GM23338 (cell line): ENCODE measurements around the gene C22orf23. TPM values are rescaled to one million over a fixed set of nuclear protein-coding genes. Genes with fewer than 3 reads are reported as not detected.
A peak's percentile ranks its signal among the peaks of the same experiment; 100 is the strongest.

ENCODE experiments used
- ATAC-seq: fragments of 200-7000 bp; cut with Tn5 transposase; 3 replicates; pipeline ENCODE4 v1.9.1; 2020
- DNase-seq: peaks from one replicate; pipeline ENCODE4 v3.0.0-alpha.2; 2015; ENCODE audit warnings: low spot score
- H2AFZ ChIP-seq: fragments of 200-600 bp; sonication (generic); 2 replicates; pipeline ENCODE4 v1.8.0; 2016; ENCODE audit warnings: antibody characterized with exemption, mild to moderate bottlenecking, moderate library complexity
- H3F3A ChIP-seq: fragments of 200-600 bp; sonication (generic); replicated peaks from 2 replicates; pipeline ENCODE4 v1.8.0; 2017; ENCODE audit warnings: antibody characterized with exemption, mixed run types, low read depth
- H3K27ac ChIP-seq: fragments of 200-600 bp; sonication (generic); 2 replicates; pipeline ENCODE4 v1.6.1; 2016; ENCODE audit warnings: low read depth
- H3K27me3 ChIP-seq: fragments of 200-600 bp; sonication (generic); 2 replicates; pipeline ENCODE4 v1.8.0; 2016; ENCODE audit warnings: mild to moderate bottlenecking, mixed run types, moderate library complexity; ENCODE audit not compliant: insufficient read depth
- H3K36me3 ChIP-seq: fragments of 200-600 bp; sonication (generic); 2 replicates; pipeline ENCODE4 v1.8.0; 2016; ENCODE audit warnings: mild to moderate bottlenecking; ENCODE audit not compliant: insufficient read depth
- H3K4me1 ChIP-seq: fragments of 200-600 bp; sonication (generic); 2 replicates; pipeline ENCODE4 v1.8.0; 2016; ENCODE audit warnings: mild to moderate bottlenecking, moderate library complexity; ENCODE audit not compliant: insufficient read depth
- H3K4me2 ChIP-seq: fragments of 200-600 bp; sonication (generic); 2 replicates; pipeline ENCODE4 v1.7.1; 2017; ENCODE audit warnings: mixed run types
- H3K4me3 ChIP-seq: fragments of 200-600 bp; sonication (generic); 2 replicates; pipeline ENCODE4 v1.6.1; 2016; ENCODE audit warnings: mixed run types
- H3K79me2 ChIP-seq: fragments of 200-600 bp; sonication (generic); replicated peaks from 2 replicates; pipeline ENCODE4 v1.8.0; 2017; ENCODE audit warnings: mild to moderate bottlenecking; ENCODE audit not compliant: insufficient read depth
- H3K9me2 ChIP-seq: fragments of 200-600 bp; sonication (generic); 2 replicates; pipeline ENCODE4 v1.8.0; 2017; ENCODE audit not compliant: insufficient read depth
- H4K20me1 ChIP-seq: fragments of 200-600 bp; sonication (generic); replicated peaks from 2 replicates; pipeline ENCODE4 v1.8.0; 2017; ENCODE audit warnings: mild to moderate bottlenecking; ENCODE audit not compliant: insufficient read depth
- H3K27ac Mint-ChIP-seq: 2 replicates; pipeline ENCODE4 v1.8.0; 2020; ENCODE audit warnings: inconsistent platforms, mild to moderate bottlenecking, moderate library complexity, mixed read lengths
- H3K27me3 Mint-ChIP-seq: 3 replicates; pipeline ENCODE4 v1.8.0; 2022; ENCODE audit warnings: low read depth, mild to moderate bottlenecking, moderate library complexity, mixed read lengths, inconsistent platforms; ENCODE audit not compliant: insufficient read depth, poor library complexity
- H3K36me3 Mint-ChIP-seq: 3 replicates; pipeline ENCODE4 v1.8.0; 2021; ENCODE audit warnings: low read depth, mild to moderate bottlenecking, inconsistent platforms, moderate library complexity, mixed read lengths
- H3K4me1 Mint-ChIP-seq: 3 replicates; pipeline ENCODE4 v1.8.0; 2020; ENCODE audit warnings: mild to moderate bottlenecking, inconsistent platforms, mixed read lengths
- H3K4me3 Mint-ChIP-seq: 3 replicates; pipeline ENCODE4 v1.8.0; 2021; ENCODE audit warnings: moderate library complexity, mild to moderate bottlenecking, inconsistent platforms, mixed read lengths
- H3K9me3 Mint-ChIP-seq: 3 replicates; pipeline ENCODE4 v1.8.0; 2020; ENCODE audit warnings: moderate library complexity, mild to moderate bottlenecking, inconsistent platforms, mixed read lengths
- CREB1 ChIP-seq: fragments of 250-450 bp; sonication (Bioruptor Pico); IDR thresholded peaks from 2 replicates; pipeline ENCODE4 v1.5.0; 2020; ENCODE audit warnings: low read depth, mild to moderate bottlenecking, moderate library complexity
- CTCF ChIP-seq, 2 experiments: fragments of 200-600 bp in 1 of 2; sonication (generic) in 1 of 2; conservative IDR thresholded peaks; 2 replicates each; pipeline versions ENCODE4 v1.5.1 to v1.6.1; 2016 to 2017; ENCODE audit warnings: antibody characterized with exemption in 2 of 2, low read depth in 2 of 2, mild to moderate bottlenecking in 2 of 2, moderate library complexity in 1 of 2
- EZH2 ChIP-seq: fragments of 200-600 bp; sonication (generic); IDR thresholded peaks from one replicate; pipeline ENCODE4 v1.8.0; 2017; ENCODE audit warnings: antibody characterized with exemption, mild to moderate bottlenecking, low read depth; ENCODE audit not compliant: unreplicated experiment
- EZH2phosphoT487 ChIP-seq: fragments of 200-600 bp; sonication (generic); IDR thresholded peaks from one replicate; pipeline ENCODE4 v1.8.1; 2018; ENCODE audit warnings: antibody characterized with exemption; ENCODE audit not compliant: unreplicated experiment
- JUNB ChIP-seq: IDR thresholded peaks from one replicate; pipeline ENCODE4 v1.6.1; 2016; ENCODE audit warnings: antibody characterized with exemption; ENCODE audit not compliant: unreplicated experiment
- NANOG ChIP-seq: IDR thresholded peaks from 2 replicates; pipeline ENCODE4 v1.6.1; 2016; ENCODE audit warnings: antibody characterized with exemption, borderline replicate concordance
- POLR2AphosphoS5 ChIP-seq: IDR thresholded peaks from 2 replicates; pipeline ENCODE4 v1.6.1; 2016; ENCODE audit warnings: antibody characterized with exemption, low read depth
- REST ChIP-seq: IDR thresholded peaks from one replicate; pipeline ENCODE4 v1.6.1; 2018; ENCODE audit warnings: antibody characterized with exemption; ENCODE audit not compliant: unreplicated experiment
- STAT1 ChIP-seq: IDR thresholded peaks from one replicate; pipeline ENCODE4 v1.6.1; 2016; ENCODE audit warnings: antibody characterized with exemption; ENCODE audit not compliant: unreplicated experiment
- ZNF114 ChIP-seq: fragments of 250-450 bp; sonication (Bioruptor Pico); IDR thresholded peaks from 2 replicates; pipeline ENCODE4 v1.5.0; 2020; ENCODE audit warnings: mild to moderate bottlenecking, moderate library complexity
- ZNF331 ChIP-seq: fragments of 250-450 bp; sonication (Bioruptor Pico); IDR thresholded peaks from 2 replicates; pipeline ENCODE4 v1.5.0; 2020; ENCODE audit warnings: low read depth, mild to moderate bottlenecking, moderate library complexity
- polyA plus RNA-seq: library from polyadenylated mRNA; unstranded; fragments of >200 nt; fragmentation: Nextera tagmentation; extraction: Ambion mirVana; gene quantifications from 2 replicates; pipeline ENCODE4 v1.2.1, GENCODE V29; 2016
- total RNA-seq: library from RNA; depleted of rRNA; stranded (reverse); fragments of >200 nt; shearing (Covaris generic); gene quantifications from 2 replicates; pipeline ENCODE4 v1.2.3, GENCODE V29; 2014
- TF ChIP-seq, protein P1 (sequence below): fragments of 250-450 bp; sonication (Bioruptor Pico); IDR thresholded peaks from 2 replicates; pipeline ENCODE4 v1.5.0; 2020; ENCODE audit warnings: mild to moderate bottlenecking, moderate library complexity
- TF ChIP-seq, protein P2 (sequence below): IDR thresholded peaks from 2 replicates; pipeline ENCODE4 v1.6.1; 2016; ENCODE audit warnings: antibody characterized with exemption

C22orf23 gene
- total and polyA plus RNA-seq, 2 experiments from 2014 or later, result 0.38 TPM; not detected in 1

DNA sequence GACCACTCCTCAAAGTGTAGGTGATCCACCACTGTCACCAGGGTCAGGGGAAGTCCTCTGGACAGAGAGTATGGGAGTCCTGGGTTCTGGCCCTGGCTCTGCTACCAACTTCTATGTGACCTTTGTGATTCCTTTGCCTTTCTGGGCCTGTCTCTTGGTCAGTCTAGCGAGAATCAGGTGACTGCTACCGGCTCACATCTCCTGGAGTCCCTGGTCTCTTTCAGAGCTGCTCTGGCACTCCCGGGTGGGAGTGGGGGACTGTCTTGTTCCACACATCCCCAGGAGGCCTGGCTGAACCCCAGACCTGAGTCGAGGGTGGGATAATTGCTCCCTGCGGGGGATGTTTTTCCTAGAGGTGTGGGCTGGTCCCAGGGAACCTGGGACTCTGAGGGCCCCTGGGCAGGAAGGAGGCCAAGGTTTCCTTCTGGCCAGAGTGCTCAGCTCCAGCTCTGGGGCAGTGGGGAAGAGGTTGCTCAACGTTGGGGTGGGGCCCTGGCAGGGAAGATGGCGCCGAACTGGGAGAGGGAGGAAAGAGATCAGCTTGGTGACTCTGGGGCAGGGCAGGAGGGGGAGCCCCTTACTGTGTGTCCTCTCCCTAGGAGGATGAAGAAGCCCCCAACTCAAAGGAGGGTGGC is 28.9 kb upstream of the C22orf23 start:
- H3K4me1 Mint-ChIP-seq, result peaks cover 28% of the 10 kb centered on the region
- Histone ChIP-seq H3K27me3 (peaks cover 25% of the 10 kb centered on the region), H2AFZ (no peak overlapping the region), H3K27ac (no peak overlapping the region), H3K9me2 (no peaks in the 10 kb centered on the region), H3K4me3 (no peak overlapping the region), H4K20me1 (no peaks in the 10 kb centered on the region; the same call in 1 of the 2 replicates), H3K36me3 (no peaks in the 10 kb centered on the region), H3K79me2 (no peaks in the 10 kb centered on the region), H3K4me1 (peaks cover 10% of the 10 kb centered on the region), H3K4me2 (no peak overlapping the region; the same call in 1 of the 2 replicates), H3F3A (no peaks in the 10 kb centered on the region)
- no peaks in the 10 kb centered on the region for H3K9me3 Mint-ChIP-seq
- no peak overlapping the region for H3K27ac Mint-ChIP-seq
- no peak for TF ChIP-seq STAT1
- no peak for TF ChIP-seq ZNF331 (CRISPR knock-in tag)
- TF ChIP-seq NANOG, result no peak
- TF ChIP-seq, protein P1, sequence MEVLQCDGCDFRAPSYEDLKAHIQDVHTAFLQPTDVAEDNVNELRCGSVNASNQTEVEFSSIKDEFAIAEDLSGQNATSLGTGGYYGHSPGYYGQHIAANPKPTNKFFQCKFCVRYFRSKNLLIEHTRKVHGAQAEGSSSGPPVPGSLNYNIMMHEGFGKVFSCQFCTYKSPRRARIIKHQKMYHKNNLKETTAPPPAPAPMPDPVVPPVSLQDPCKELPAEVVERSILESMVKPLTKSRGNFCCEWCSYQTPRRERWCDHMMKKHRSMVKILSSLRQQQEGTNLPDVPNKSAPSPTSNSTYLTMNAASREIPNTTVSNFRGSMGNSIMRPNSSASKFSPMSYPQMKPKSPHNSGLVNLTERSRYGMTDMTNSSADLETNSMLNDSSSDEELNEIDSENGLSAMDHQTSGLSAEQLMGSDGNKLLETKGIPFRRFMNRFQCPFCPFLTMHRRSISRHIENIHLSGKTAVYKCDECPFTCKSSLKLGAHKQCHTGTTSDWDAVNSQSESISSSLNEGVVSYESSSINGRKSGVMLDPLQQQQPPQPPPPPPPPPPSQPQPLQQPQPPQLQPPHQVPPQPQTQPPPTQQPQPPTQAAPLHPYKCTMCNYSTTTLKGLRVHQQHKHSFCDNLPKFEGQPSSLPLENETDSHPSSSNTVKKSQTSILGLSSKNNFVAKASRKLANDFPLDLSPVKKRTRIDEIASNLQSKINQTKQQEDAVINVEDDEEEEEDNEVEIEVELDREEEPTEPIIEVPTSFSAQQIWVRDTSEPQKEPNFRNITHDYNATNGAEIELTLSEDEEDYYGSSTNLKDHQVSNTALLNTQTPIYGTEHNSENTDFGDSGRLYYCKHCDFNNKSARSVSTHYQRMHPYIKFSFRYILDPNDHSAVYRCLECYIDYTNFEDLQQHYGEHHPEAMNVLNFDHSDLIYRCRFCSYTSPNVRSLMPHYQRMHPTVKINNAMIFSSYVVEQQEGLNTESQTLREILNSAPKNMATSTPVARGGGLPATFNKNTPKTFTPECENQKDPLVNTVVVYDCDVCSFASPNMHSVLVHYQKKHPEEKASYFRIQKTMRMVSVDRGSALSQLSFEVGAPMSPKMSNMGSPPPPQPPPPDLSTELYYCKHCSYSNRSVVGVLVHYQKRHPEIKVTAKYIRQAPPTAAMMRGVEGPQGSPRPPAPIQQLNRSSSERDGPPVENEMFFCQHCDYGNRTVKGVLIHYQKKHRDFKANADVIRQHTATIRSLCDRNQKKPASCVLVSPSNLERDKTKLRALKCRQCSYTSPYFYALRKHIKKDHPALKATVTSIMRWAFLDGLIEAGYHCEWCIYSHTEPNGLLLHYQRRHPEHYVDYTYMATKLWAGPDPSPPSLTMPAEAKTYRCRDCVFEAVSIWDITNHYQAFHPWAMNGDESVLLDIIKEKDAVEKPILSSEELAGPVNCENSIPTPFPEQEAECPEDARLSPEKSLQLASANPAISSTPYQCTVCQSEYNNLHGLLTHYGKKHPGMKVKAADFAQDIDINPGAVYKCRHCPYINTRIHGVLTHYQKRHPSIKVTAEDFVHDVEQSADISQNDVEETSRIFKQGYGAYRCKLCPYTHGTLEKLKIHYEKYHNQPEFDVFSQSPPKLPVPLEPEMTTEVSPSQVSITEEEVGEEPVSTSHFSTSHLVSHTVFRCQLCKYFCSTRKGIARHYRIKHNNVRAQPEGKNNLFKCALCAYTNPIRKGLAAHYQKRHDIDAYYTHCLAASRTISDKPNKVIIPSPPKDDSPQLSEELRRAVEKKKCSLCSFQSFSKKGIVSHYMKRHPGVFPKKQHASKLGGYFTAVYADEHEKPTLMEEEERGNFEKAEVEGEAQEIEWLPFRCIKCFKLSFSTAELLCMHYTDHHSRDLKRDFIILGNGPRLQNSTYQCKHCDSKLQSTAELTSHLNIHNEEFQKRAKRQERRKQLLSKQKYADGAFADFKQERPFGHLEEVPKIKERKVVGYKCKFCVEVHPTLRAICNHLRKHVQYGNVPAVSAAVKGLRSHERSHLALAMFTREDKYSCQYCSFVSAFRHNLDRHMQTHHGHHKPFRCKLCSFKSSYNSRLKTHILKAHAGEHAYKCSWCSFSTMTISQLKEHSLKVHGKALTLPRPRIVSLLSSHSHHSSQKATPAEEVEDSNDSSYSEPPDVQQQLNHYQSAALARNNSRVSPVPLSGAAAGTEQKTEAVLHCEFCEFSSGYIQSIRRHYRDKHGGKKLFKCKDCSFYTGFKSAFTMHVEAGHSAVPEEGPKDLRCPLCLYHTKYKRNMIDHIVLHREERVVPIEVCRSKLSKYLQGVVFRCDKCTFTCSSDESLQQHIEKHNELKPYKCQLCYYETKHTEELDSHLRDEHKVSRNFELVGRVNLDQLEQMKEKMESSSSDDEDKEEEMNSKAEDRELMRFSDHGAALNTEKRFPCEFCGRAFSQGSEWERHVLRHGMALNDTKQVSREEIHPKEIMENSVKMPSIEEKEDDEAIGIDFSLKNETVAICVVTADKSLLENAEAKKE, result no peak
- TF ChIP-seq EZH2, result no peak
- TF ChIP-seq CTCF (conservative IDR thresholded peaks at IDR 0.05; ENCODE audit: low read depth in 2 of 2), result no peak
- no peak for TF ChIP-seq EZH2phosphoT487
- TF ChIP-seq POLR2AphosphoS5, result no peak
- TF ChIP-seq, protein P2, sequence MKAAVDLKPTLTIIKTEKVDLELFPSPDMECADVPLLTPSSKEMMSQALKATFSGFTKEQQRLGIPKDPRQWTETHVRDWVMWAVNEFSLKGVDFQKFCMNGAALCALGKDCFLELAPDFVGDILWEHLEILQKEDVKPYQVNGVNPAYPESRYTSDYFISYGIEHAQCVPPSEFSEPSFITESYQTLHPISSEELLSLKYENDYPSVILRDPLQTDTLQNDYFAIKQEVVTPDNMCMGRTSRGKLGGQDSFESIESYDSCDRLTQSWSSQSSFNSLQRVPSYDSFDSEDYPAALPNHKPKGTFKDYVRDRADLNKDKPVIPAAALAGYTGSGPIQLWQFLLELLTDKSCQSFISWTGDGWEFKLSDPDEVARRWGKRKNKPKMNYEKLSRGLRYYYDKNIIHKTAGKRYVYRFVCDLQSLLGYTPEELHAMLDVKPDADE, result no peak
- TF ChIP-seq ZNF114, result no peak
- TF ChIP-seq REST, result no peak
- no peak for TF ChIP-seq JUNB
- no peak for TF ChIP-seq CREB1 (CRISPR knock-in tag)
- no peaks in the 10 kb centered on the region for H3K36me3 Mint-ChIP-seq
- ATAC-seq (no peak), DNase-seq (no peak)
- peaks cover 29% of the 10 kb centered on the region for H3K27me3 Mint-ChIP-seq
- peak overlapping the region; percentile 58; the same call in 2 of the 3 replicates for H3K4me3 Mint-ChIP-seq
